ENCODE results near the gene PRKAG1. TPM values are rescaled to one million over a fixed set of nuclear protein-coding genes. Genes with fewer than 3 reads are reported as not detected.

The PRKAG1 gene
- polyA plus RNA-seq, 3 donors = 35.9 to 58.9 (median 50.1) TPM

DNA sequence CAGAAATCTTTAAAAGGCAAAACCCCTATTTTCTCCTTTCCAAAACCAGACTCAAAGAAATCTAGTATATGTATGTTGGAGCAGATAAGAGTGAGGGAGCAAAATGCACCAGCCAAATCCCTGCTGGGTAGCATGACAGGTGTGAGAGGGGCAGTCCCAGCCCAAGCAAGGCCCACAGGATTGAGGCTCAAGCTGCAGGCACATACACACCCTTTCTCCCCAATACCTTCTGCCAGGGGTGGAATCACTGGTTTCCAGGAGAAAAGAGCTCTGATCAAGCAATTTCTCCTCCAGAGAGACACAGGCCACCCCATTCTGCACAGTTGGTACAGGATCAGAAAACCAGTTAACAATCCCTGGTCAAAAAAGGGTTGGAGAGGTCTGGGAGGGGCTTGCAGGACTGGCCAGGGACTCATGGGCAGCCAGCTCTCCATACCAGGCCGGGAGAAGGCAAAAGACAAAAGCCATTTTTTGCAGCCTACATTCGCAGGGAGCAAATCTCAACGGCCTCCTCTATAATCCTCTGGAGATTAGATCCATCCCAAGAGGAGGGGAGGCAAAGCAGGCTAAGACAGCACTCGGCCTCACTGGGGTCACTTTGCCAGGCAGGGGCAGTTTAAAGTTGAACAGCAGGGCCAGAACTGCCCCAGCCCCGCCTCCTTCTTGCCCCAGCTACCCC, 39.9 kb upstream of the PRKAG1 start:
- H3K79me2 ChIP-seq (ENCODE audit: insufficient read depth, low read length) = peaks cover 77% of the 10 kb centered on the region
- Mint-ChIP-seq H3K36me3 (peaks cover 20 to 28% of the 10 kb centered on the region in 2 donors), H3K27me3 (ENCODE audit: low read depth in 3 of 3) (peaks cover 0 to 1% (median 0%) of the 10 kb centered on the region in 3 donors), H3K9me3 (no peaks in the 10 kb centered on the region), H3K27ac (peak overlapping the region; percentile 86 to 96 (median 93)), H3K4me1 (peaks cover 56% of the 10 kb centered on the region), H3K4me3 (peak overlapping the region; percentile 96 to 97)
- DNase-seq = no peak
- H3K9ac ChIP-seq (ENCODE audit: insufficient read depth, low read length, poor library complexity, severe bottlenecking) = peak overlapping the region; percentile 93
- no peaks in the 10 kb centered on the region for H3K9me3 ChIP-seq (replicated peaks in 1 of 2; ENCODE audit: control insufficient read depth in 1 of 2, insufficient read depth in 1 of 2, low read length in 2 of 2)
- TF ChIP-seq, protein P1, sequence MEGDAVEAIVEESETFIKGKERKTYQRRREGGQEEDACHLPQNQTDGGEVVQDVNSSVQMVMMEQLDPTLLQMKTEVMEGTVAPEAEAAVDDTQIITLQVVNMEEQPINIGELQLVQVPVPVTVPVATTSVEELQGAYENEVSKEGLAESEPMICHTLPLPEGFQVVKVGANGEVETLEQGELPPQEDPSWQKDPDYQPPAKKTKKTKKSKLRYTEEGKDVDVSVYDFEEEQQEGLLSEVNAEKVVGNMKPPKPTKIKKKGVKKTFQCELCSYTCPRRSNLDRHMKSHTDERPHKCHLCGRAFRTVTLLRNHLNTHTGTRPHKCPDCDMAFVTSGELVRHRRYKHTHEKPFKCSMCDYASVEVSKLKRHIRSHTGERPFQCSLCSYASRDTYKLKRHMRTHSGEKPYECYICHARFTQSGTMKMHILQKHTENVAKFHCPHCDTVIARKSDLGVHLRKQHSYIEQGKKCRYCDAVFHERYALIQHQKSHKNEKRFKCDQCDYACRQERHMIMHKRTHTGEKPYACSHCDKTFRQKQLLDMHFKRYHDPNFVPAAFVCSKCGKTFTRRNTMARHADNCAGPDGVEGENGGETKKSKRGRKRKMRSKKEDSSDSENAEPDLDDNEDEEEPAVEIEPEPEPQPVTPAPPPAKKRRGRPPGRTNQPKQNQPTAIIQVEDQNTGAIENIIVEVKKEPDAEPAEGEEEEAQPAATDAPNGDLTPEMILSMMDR (IDR thresholded peaks at IDR 0.05) = no peak
- peaks cover 44 to 50% of the 10 kb centered on the region in 2 donors for H3K4me1 ChIP-seq (ENCODE audit: control insufficient read depth in 1 of 2, insufficient read depth in 2 of 2, low read length in 2 of 2)
- intact Hi-C loops (cut with micrococcal nuclease) = loop anchor here (5.0 kb wide), 2 partner anchors 41 to 74 kb away; partner anchors contain the start of genes PRKAG1 (in 2 of the 2) and TUBA1B (in 1 of the 2)
- peaks cover 15 to 19% of the 10 kb centered on the region in 2 donors for H3K36me3 ChIP-seq (replicated peaks in 1 of 2; ENCODE audit: control insufficient read depth in 1 of 2, insufficient read depth in 2 of 2, low read length in 2 of 2)
- H4K20me1 ChIP-seq (ENCODE audit: insufficient read depth, low read length) = peaks cover 55% of the 10 kb centered on the region
- H2AFZ ChIP-seq (ENCODE audit: insufficient read depth, low read depth, low read length, poor library complexity, severe bottlenecking) = no peak overlapping the region
- H3K4me3 ChIP-seq (replicated peaks in 1 of 3; ENCODE audit: low read depth in 2 of 3, low read length in 3 of 3) = peak overlapping the region; percentile 75 to 97 (median 92)
- 0% methylated on average over 2 of the region's 5 CpGs for WGBS (ENCODE audit: insufficient coverage)
- H3K27me3 ChIP-seq (ENCODE audit: control insufficient read depth in 2 of 2, insufficient read depth in 2 of 2, low read length in 2 of 2) = no peaks in the 10 kb centered on the region
- H3K27ac ChIP-seq (ENCODE audit: low read depth in 1 of 2, low read length in 2 of 2) = peak overlapping the region; percentile 66 to 92
- H3K4me2 ChIP-seq (replicated peaks; ENCODE audit: extremely low read depth, low read length, poor library complexity, severe bottlenecking) = peak overlapping the region; percentile 98

DNA sequence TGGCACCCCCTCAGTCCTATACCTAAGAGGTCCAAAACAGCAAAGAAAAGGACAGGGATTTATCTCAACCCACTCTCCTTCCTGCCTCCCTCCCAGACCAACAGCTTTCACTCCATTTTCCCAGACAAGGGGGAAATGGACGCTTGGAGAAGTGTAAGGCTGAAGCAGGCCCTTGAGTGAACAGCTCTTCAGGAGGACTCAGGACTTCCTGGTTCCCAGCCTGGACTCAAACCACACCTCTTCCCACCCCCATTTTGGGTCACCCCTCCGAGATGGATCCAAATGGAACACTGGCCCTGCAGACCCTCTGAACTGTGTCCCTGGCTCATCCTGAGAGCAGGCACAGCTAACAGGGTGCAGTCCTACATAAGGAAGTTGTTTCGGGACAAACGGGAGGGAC, 39.3 kb upstream of the PRKAG1 start:
- H3K27ac Mint-ChIP-seq = peak overlapping the region; percentile 85 to 96 (median 93)
- H3K9ac ChIP-seq (ENCODE audit: insufficient read depth, low read length, poor library complexity, severe bottlenecking) = peak overlapping the region; percentile 93
- peaks cover 0 to 3% (median 0%) of the 10 kb centered on the region in 3 donors for H3K27me3 Mint-ChIP-seq (ENCODE audit: low read depth in 3 of 3)
- peaks cover 26 to 34% of the 10 kb centered on the region in 2 donors for H3K36me3 Mint-ChIP-seq
- H3K4me1 ChIP-seq (ENCODE audit: control insufficient read depth in 1 of 2, insufficient read depth in 2 of 2, low read length in 2 of 2) = peaks cover 44 to 50% of the 10 kb centered on the region in 2 donors
- H3K27me3 ChIP-seq (ENCODE audit: control insufficient read depth in 2 of 2, insufficient read depth in 2 of 2, low read length in 2 of 2) = no peaks in the 10 kb centered on the region
- 0% methylated on average over 1 of the region's 4 CpGs for WGBS (ENCODE audit: insufficient coverage)
- intact Hi-C loops (cut with micrococcal nuclease) = loop anchor here (5.0 kb wide), 2 partner anchors 41 to 74 kb away; partner anchors contain the start of genes PRKAG1 (in 2 of the 2) and TUBA1B (in 1 of the 2)
- no peaks in the 10 kb centered on the region for H3K9me3 Mint-ChIP-seq
- peaks cover 83% of the 10 kb centered on the region for H3K79me2 ChIP-seq (ENCODE audit: insufficient read depth, low read length)
- peaks cover 61% of the 10 kb centered on the region for H4K20me1 ChIP-seq (ENCODE audit: insufficient read depth, low read length)
- peak overlapping the region; percentile 15 for H2AFZ ChIP-seq (ENCODE audit: insufficient read depth, low read depth, low read length, poor library complexity, severe bottlenecking)
- peak overlapping the region; percentile 98 for H3K4me2 ChIP-seq (replicated peaks; ENCODE audit: extremely low read depth, low read length, poor library complexity, severe bottlenecking)
- H3K4me3 Mint-ChIP-seq = peak overlapping the region; percentile 96 to 97
- peak overlapping the region; percentile 75 to 97 (median 92) for H3K4me3 ChIP-seq (replicated peaks in 1 of 3; ENCODE audit: low read depth in 2 of 3, low read length in 3 of 3)
- no peaks in the 10 kb centered on the region for H3K9me3 ChIP-seq (replicated peaks in 1 of 2; ENCODE audit: control insufficient read depth in 1 of 2, insufficient read depth in 1 of 2, low read length in 2 of 2)
- peaks cover 21 to 25% of the 10 kb centered on the region in 2 donors for H3K36me3 ChIP-seq (replicated peaks in 1 of 2; ENCODE audit: control insufficient read depth in 1 of 2, insufficient read depth in 2 of 2, low read length in 2 of 2)
- TF ChIP-seq, protein P1 (IDR thresholded peaks at IDR 0.05) = no peak
- H3K27ac ChIP-seq (ENCODE audit: low read depth in 1 of 2, low read length in 2 of 2) = peak overlapping the region; percentile 54 to 92
- peaks cover 56% of the 10 kb centered on the region for H3K4me1 Mint-ChIP-seq
- peak; percentile 14 to 44 (median 40) for DNase-seq
